ENCODE measurements around the gene SH2B2. TPM values are rescaled to one million over a fixed set of nuclear protein-coding genes. Genes with fewer than 3 reads are reported as not detected.

The SH2B2 gene
- total RNA-seq, 2 experiments from 2014 or later = 0.16 to 0.52 TPM

DNA sequence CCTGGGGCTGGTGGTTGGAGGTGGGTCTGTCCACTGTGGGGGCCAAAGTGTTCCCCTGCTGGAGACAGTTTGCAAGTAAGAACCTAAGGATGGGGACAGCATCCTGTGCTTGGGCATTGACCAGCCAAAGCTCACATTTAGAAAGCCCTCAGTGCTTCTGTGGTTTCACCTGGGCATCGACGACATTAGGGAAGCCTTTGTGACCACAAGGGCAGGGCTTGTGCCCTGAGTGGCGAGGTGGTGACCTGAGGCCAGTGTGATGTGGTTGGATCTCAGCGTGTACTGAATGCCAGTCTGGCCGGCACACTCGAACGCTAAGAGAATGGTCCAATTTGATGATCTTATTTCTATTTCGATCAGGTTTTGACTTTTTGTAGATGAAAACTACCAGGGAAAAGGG lies 32.1 kb upstream of the SH2B2 start:
- H3K9me3 Mint-ChIP-seq (ENCODE audit: insufficient read depth) = no peaks in the 10 kb centered on the region
- ChIA-PET CTCF (no interaction called here), POLR2A (no interaction called here)
- no peaks in the 10 kb centered on the region for H3K36me3 Mint-ChIP-seq (ENCODE audit: low read depth)
- H3K27me3 Mint-ChIP-seq (ENCODE audit: low read depth) = no peaks in the 10 kb centered on the region
- no peak overlapping the region for H3K4me3 Mint-ChIP-seq
- H3K4me1 Mint-ChIP-seq (ENCODE audit: low read depth) = no peaks in the 10 kb centered on the region
- no peak overlapping the region for H3K27ac Mint-ChIP-seq
- DNase-seq (no peak), ATAC-seq (no peak)

GRCh38 chr7:102255501-102255900 lies 31.2 kb upstream of the SH2B2 start:
- Mint-ChIP-seq H3K27ac (no peak overlapping the region), H3K4me3 (no peak overlapping the region), H3K36me3 (ENCODE audit: low read depth) (no peaks in the 10 kb centered on the region), H3K9me3 (ENCODE audit: insufficient read depth) (no peaks in the 10 kb centered on the region), H3K4me1 (ENCODE audit: low read depth) (no peaks in the 10 kb centered on the region), H3K27me3 (ENCODE audit: low read depth) (no peaks in the 10 kb centered on the region)
- POLR2A ChIA-PET = no interaction called here
- CTCF ChIA-PET = no interaction called here
- ATAC-seq (no peak), DNase-seq (no peak)

GRCh38 chr7:102255916-102256315 lies 30.8 kb upstream of the SH2B2 start:
- DNase-seq = no peak
- POLR2A ChIA-PET = no interaction called here
- no peaks in the 10 kb centered on the region for H3K36me3 Mint-ChIP-seq (ENCODE audit: low read depth)
- no peak overlapping the region for H3K27ac Mint-ChIP-seq
- no peaks in the 10 kb centered on the region for H3K27me3 Mint-ChIP-seq (ENCODE audit: low read depth)
- no peak overlapping the region for H3K4me3 Mint-ChIP-seq
- ATAC-seq = no peak
- CTCF ChIA-PET = no interaction called here
- no peaks in the 10 kb centered on the region for H3K4me1 Mint-ChIP-seq (ENCODE audit: low read depth)
- H3K9me3 Mint-ChIP-seq (ENCODE audit: insufficient read depth) = no peaks in the 10 kb centered on the region

- no peaks in the 10 kb centered on the region for H3K27me3 Mint-ChIP-seq (ENCODE audit: low read depth)
- H3K27ac Mint-ChIP-seq = no peak overlapping the region
- CTCF ChIA-PET = no interaction called here
- POLR2A ChIA-PET = no interaction called here
- H3K4me3 Mint-ChIP-seq = no peak overlapping the region
- no peaks in the 10 kb centered on the region for H3K36me3 Mint-ChIP-seq (ENCODE audit: low read depth)
- no peaks in the 10 kb centered on the region for H3K4me1 Mint-ChIP-seq (ENCODE audit: low read depth)
- H3K9me3 Mint-ChIP-seq (ENCODE audit: insufficient read depth) = no peaks in the 10 kb centered on the region
- ATAC-seq = no peak
- no peak for DNase-seq
Observed at GRCh38 chr7:102258073-102258748, 28.5 kb upstream of the SH2B2 start.

GRCh38 chr7:102258749-102259107 lies 27.9 kb upstream of the SH2B2 start:
- no peak for ATAC-seq
- ChIA-PET CTCF (no interaction called here), POLR2A (no interaction called here)
- no peaks in the 10 kb centered on the region for H3K27me3 Mint-ChIP-seq (ENCODE audit: low read depth)
- H3K27ac Mint-ChIP-seq = no peak overlapping the region
- no peaks in the 10 kb centered on the region for H3K9me3 Mint-ChIP-seq (ENCODE audit: insufficient read depth)
- H3K4me1 Mint-ChIP-seq (ENCODE audit: low read depth) = no peaks in the 10 kb centered on the region
- H3K36me3 Mint-ChIP-seq (ENCODE audit: low read depth) = no peaks in the 10 kb centered on the region
- no peak for DNase-seq
- no peak overlapping the region for H3K4me3 Mint-ChIP-seq

GRCh38 chr7:102260856-102261255 lies 25.8 kb upstream of the SH2B2 start:
- no peaks in the 10 kb centered on the region for H3K36me3 Mint-ChIP-seq (ENCODE audit: low read depth)
- no peaks in the 10 kb centered on the region for H3K27me3 Mint-ChIP-seq (ENCODE audit: low read depth)
- POLR2A ChIA-PET = no interaction called here
- H3K27ac Mint-ChIP-seq = no peak overlapping the region
- ATAC-seq (no peak), DNase-seq (no peak)
- no peaks in the 10 kb centered on the region for H3K4me1 Mint-ChIP-seq (ENCODE audit: low read depth)
- no peak overlapping the region for H3K4me3 Mint-ChIP-seq
- H3K9me3 Mint-ChIP-seq (ENCODE audit: insufficient read depth) = no peaks in the 10 kb centered on the region
- CTCF ChIA-PET = no interaction called here

DNA sequence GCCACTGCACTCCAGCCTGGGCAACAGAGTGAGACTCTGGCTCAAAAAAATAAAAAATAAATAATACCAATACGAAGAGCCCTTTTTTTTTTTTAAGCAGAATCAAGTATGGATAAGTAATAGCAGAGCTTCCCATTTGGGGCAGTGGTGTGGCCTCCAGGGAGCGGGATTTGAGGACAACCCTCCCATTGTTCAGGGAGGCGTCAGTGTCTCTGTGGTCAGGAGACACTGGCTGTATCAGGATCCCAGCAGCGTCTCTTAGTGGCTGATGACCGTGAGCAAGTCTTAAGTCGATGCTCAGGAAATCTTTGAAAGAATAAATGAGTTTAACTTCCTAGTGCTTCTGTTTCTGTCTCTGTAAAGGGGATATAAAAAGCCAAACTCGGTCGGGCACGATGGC lies 25.2 kb upstream of the SH2B2 start:
- POLR2A ChIA-PET = no interaction called here
- Mint-ChIP-seq H3K4me1 (ENCODE audit: low read depth) (no peaks in the 10 kb centered on the region), H3K4me3 (no peak overlapping the region), H3K9me3 (ENCODE audit: insufficient read depth) (no peaks in the 10 kb centered on the region), H3K36me3 (ENCODE audit: low read depth) (no peaks in the 10 kb centered on the region), H3K27me3 (ENCODE audit: low read depth) (no peaks in the 10 kb centered on the region), H3K27ac (no peak overlapping the region)
- CTCF ChIA-PET = no interaction called here
- no peak for ATAC-seq
- DNase-seq = no peak

- ATAC-seq (no peak), DNase-seq (no peak)
- H3K36me3 Mint-ChIP-seq (ENCODE audit: low read depth) = no peaks in the 10 kb centered on the region
- no peaks in the 10 kb centered on the region for H3K27me3 Mint-ChIP-seq (ENCODE audit: low read depth)
- H3K9me3 Mint-ChIP-seq (ENCODE audit: insufficient read depth) = no peaks in the 10 kb centered on the region
- ChIA-PET POLR2A (no interaction called here), CTCF (no interaction called here)
- H3K4me3 Mint-ChIP-seq = no peak overlapping the region
- H3K4me1 Mint-ChIP-seq (ENCODE audit: low read depth) = no peaks in the 10 kb centered on the region
- no peak overlapping the region for H3K27ac Mint-ChIP-seq
Observed at GRCh38 chr7:102262546-102262945, 24.1 kb upstream of the SH2B2 start.

GRCh38 chr7:102264367-102264891 lies 22.2 kb upstream of the SH2B2 start:
- H3K36me3 Mint-ChIP-seq (ENCODE audit: low read depth) = no peaks in the 10 kb centered on the region
- CTCF ChIA-PET = no interaction called here
- DNase-seq (no peak), ATAC-seq (no peak)
- H3K4me1 Mint-ChIP-seq (ENCODE audit: low read depth) = no peaks in the 10 kb centered on the region
- no peak overlapping the region for H3K4me3 Mint-ChIP-seq
- no peaks in the 10 kb centered on the region for H3K27me3 Mint-ChIP-seq (ENCODE audit: low read depth)
- H3K27ac Mint-ChIP-seq = no peak overlapping the region
- POLR2A ChIA-PET = no interaction called here
- H3K9me3 Mint-ChIP-seq (ENCODE audit: insufficient read depth) = no peaks in the 10 kb centered on the region

- Mint-ChIP-seq H3K4me3 (no peak overlapping the region), H3K36me3 (ENCODE audit: low read depth) (no peaks in the 10 kb centered on the region), H3K4me1 (ENCODE audit: low read depth) (no peaks in the 10 kb centered on the region), H3K27ac (no peak overlapping the region), H3K27me3 (ENCODE audit: low read depth) (no peaks in the 10 kb centered on the region), H3K9me3 (ENCODE audit: insufficient read depth) (no peaks in the 10 kb centered on the region)
- ChIA-PET POLR2A (no interaction called here), CTCF (no interaction called here)
- no peak for DNase-seq
- ATAC-seq = no peak
Observed at GRCh38 chr7:102266541-102266940, 20.1 kb upstream of the SH2B2 start.

GRCh38 chr7:102268635-102269034 lies 18.0 kb upstream of the SH2B2 start:
- CTCF ChIA-PET = no interaction called here
- no peaks in the 10 kb centered on the region for H3K27me3 Mint-ChIP-seq (ENCODE audit: low read depth)

DNA sequence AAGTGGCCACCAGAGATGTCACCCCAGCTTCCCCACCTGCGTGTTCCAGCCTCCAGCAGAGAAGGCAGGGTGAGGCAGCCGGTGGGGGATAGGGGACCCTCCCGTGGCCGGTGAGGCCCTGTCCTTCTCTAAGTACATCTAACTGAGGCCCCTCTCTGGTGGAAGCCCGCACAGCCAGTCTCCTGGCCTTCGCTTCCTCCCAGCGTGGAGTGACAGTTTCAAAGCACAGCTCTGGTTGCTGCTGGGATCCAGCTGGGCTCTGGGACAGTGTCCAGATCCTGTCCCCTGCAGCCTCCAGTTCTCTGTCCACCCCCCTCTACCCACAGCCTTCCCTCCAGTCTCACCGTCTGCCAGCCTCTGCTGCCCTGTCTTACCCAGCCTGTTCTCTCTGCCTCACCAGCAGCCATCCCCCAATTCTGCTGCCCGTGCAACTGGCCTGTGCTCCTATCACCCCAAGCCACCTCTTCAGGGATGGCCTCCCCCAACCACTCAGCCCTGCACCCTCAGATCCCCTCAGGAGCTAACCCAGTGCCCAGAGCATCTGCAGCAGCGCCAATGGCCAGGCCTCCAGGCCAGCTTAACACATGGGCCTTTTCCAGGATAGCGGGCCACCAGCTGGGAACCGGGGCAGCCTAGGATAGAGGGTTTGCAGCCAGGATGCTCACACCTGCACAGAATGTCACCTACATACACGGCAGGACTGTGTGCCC lies 16.3 kb upstream of the SH2B2 start:
- no peaks in the 10 kb centered on the region for H3K36me3 Mint-ChIP-seq (ENCODE audit: low read depth)
- no peak overlapping the region for H3K4me3 Mint-ChIP-seq
- ATAC-seq = no peak
- no peaks in the 10 kb centered on the region for H3K27me3 Mint-ChIP-seq (ENCODE audit: low read depth)
- DNase-seq = no peak
- no peak overlapping the region for H3K27ac Mint-ChIP-seq
- no peaks in the 10 kb centered on the region for H3K4me1 Mint-ChIP-seq (ENCODE audit: low read depth)
- CTCF ChIA-PET = interaction anchor here (1.7 to 2.1 kb wide), 2 partner anchors 668 to 727 kb away, joined by 7 to 8 read pairs; no protein-coding TSS in a partner anchor
- POLR2A ChIA-PET = no interaction called here
- no peaks in the 10 kb centered on the region for H3K9me3 Mint-ChIP-seq (ENCODE audit: insufficient read depth)

More at GRCh38 chr7:102268635-102269034, 18.0 kb upstream of the SH2B2 start:
- DNase-seq (no peak), ATAC-seq (no peak)
- POLR2A ChIA-PET = no interaction called here
- Mint-ChIP-seq H3K27ac (no peak overlapping the region), H3K4me1 (ENCODE audit: low read depth) (no peaks in the 10 kb centered on the region), H3K36me3 (ENCODE audit: low read depth) (no peaks in the 10 kb centered on the region), H3K4me3 (no peak overlapping the region), H3K9me3 (ENCODE audit: insufficient read depth) (no peaks in the 10 kb centered on the region)
